Measurements from ENCODE around the gene IFT20.
A peak's percentile ranks its signal among the peaks of the same experiment; 100 is the strongest.
"Not testable (repeated sequence)": the region's sequence is repeated elsewhere in the genome, so short reads cannot be mapped to it uniquely, and the experiment has no call there.

Gene IFT20

GRCh38 chr17:28345419-28346198 lies 10.3 kb upstream of the IFT20 start:
- Mint-ChIP-seq H3K36me3 (peaks cover 96% of the 10 kb centered on the region), H3K27ac (no peak overlapping the region), H3K4me3 (no peak overlapping the region), H3K4me1 (peaks cover under 1% of the 10 kb centered on the region), H3K9me3 (no peaks in the 10 kb centered on the region)
- ATAC-seq (no peak), DNase-seq (ENCODE audit: low spot score in 2 of 2) (no peak)

GRCh38 chr17:28344435-28344901 lies 9.2 kb upstream of the IFT20 start:
- H3K36me3 Mint-ChIP-seq: peaks cover 96% of the 10 kb centered on the region
- ATAC-seq (peak; percentile 29), DNase-seq (ENCODE audit: low spot score in 2 of 2) (no peak)
- no peaks in the 10 kb centered on the region for H3K9me3 Mint-ChIP-seq
- no peak overlapping the region for H3K27ac Mint-ChIP-seq
- H3K4me3 Mint-ChIP-seq: no peak overlapping the region
- H3K4me1 Mint-ChIP-seq: peaks cover 8% of the 10 kb centered on the region

GRCh38 chr17:28344011-28344410 lies 8.7 kb upstream of the IFT20 start:
- no peak overlapping the region for H3K27ac Mint-ChIP-seq
- peaks cover 94% of the 10 kb centered on the region for H3K36me3 Mint-ChIP-seq
- peak; percentile 11 for ATAC-seq
- H3K4me3 Mint-ChIP-seq: no peak overlapping the region
- no peak for DNase-seq (ENCODE audit: low spot score in 2 of 2)
- peaks cover 11% of the 10 kb centered on the region for H3K4me1 Mint-ChIP-seq
- no peaks in the 10 kb centered on the region for H3K9me3 Mint-ChIP-seq

GRCh38 chr17:28343491-28343932 lies 8.2 kb upstream of the IFT20 start:
- peaks cover 14% of the 10 kb centered on the region for H3K4me1 Mint-ChIP-seq
- DNase-seq (ENCODE audit: low spot score in 2 of 2) (no peak), ATAC-seq (no peak)
- peaks cover 89% of the 10 kb centered on the region for H3K36me3 Mint-ChIP-seq
- no peaks in the 10 kb centered on the region for H3K9me3 Mint-ChIP-seq
- H3K27ac Mint-ChIP-seq: no peak overlapping the region
- H3K4me3 Mint-ChIP-seq: no peak overlapping the region

GRCh38 chr17:28342313-28342712 lies 7.0 kb upstream of the IFT20 start:
- H3K27ac Mint-ChIP-seq: no peak overlapping the region
- H3K36me3 Mint-ChIP-seq: peaks cover 77% of the 10 kb centered on the region
- ATAC-seq (no peak), DNase-seq (ENCODE audit: low spot score in 2 of 2) (no peak)
- H3K9me3 Mint-ChIP-seq: no peaks in the 10 kb centered on the region
- peaks cover 26% of the 10 kb centered on the region for H3K4me1 Mint-ChIP-seq
- no peak overlapping the region for H3K4me3 Mint-ChIP-seq

GRCh38 chr17:28341516-28341915 lies 6.2 kb upstream of the IFT20 start:
- peaks cover 75% of the 10 kb centered on the region for H3K36me3 Mint-ChIP-seq
- no peaks in the 10 kb centered on the region for H3K9me3 Mint-ChIP-seq
- H3K27ac Mint-ChIP-seq: peak overlapping the region; percentile 43
- H3K4me3 Mint-ChIP-seq: no peak overlapping the region
- peaks cover 34% of the 10 kb centered on the region for H3K4me1 Mint-ChIP-seq
- no peak for ATAC-seq
- no peak for DNase-seq (ENCODE audit: low spot score in 2 of 2)

- H3K4me3 Mint-ChIP-seq: no peak overlapping the region
- no peak overlapping the region for H3K27ac Mint-ChIP-seq
- peaks cover 69% of the 10 kb centered on the region for H3K36me3 Mint-ChIP-seq
- no peaks in the 10 kb centered on the region for H3K9me3 Mint-ChIP-seq
- no peak for DNase-seq (ENCODE audit: low spot score in 2 of 2)
- no peak for ATAC-seq
- H3K4me1 Mint-ChIP-seq: peaks cover 35% of the 10 kb centered on the region
Measured at GRCh38 chr17:28340374-28340773, 5.1 kb upstream of the IFT20 start.

GRCh38 chr17:28339431-28339830 lies 4.2 kb upstream of the IFT20 start:
- Mint-ChIP-seq H3K4me3 (no peak overlapping the region), H3K4me1 (peaks cover 41% of the 10 kb centered on the region), H3K9me3 (no peaks in the 10 kb centered on the region), H3K27ac (no peak overlapping the region), H3K36me3 (peaks cover 64% of the 10 kb centered on the region)
- DNase-seq (ENCODE audit: low spot score in 2 of 2) (no peak), ATAC-seq (no peak)

GRCh38 chr17:28338769-28339212 lies 3.5 kb upstream of the IFT20 start:
- not testable (repeated sequence) for H3K27ac Mint-ChIP-seq; ATAC-seq; H3K4me3 Mint-ChIP-seq; DNase-seq (ENCODE audit: low spot score in 2 of 2); H3K9me3 Mint-ChIP-seq
- Mint-ChIP-seq H3K36me3 (peaks cover 58% of the 10 kb centered on the region), H3K4me1 (peaks cover 47% of the 10 kb centered on the region)

GRCh38 chr17:28338056-28338768 lies 2.9 kb upstream of the IFT20 start:
- H3K4me1 Mint-ChIP-seq: peaks cover 51% of the 10 kb centered on the region
- H3K9me3 Mint-ChIP-seq: no peaks in the 10 kb centered on the region
- ATAC-seq (no peak), DNase-seq (ENCODE audit: low spot score in 2 of 2) (no peak)
- no peak overlapping the region for H3K27ac Mint-ChIP-seq
- peaks cover 53% of the 10 kb centered on the region for H3K36me3 Mint-ChIP-seq
- peak overlapping the region; percentile 95 for H3K4me3 Mint-ChIP-seq

- peaks cover 56% of the 10 kb centered on the region for H3K4me1 Mint-ChIP-seq
- H3K36me3 Mint-ChIP-seq: peaks cover 42% of the 10 kb centered on the region
- peak overlapping the region; percentile 96 for H3K27ac Mint-ChIP-seq
- DNase-seq (ENCODE audit: low spot score in 2 of 2) (no peak), ATAC-seq (no peak)
- no peaks in the 10 kb centered on the region for H3K9me3 Mint-ChIP-seq
- peak overlapping the region; percentile 95 for H3K4me3 Mint-ChIP-seq
Measured at GRCh38 chr17:28335959-28336871, 943 bp upstream of the IFT20 start.

GRCh38 chr17:28334666-28335200 lies 539 bp downstream of the IFT20 start:
- ATAC-seq (no peak), DNase-seq (ENCODE audit: low spot score in 2 of 2) (no peak)
- Mint-ChIP-seq H3K9me3 (no peaks in the 10 kb centered on the region), H3K36me3 (peaks cover 39% of the 10 kb centered on the region), H3K4me3 (peak overlapping the region; percentile 95), H3K4me1 (peaks cover 49% of the 10 kb centered on the region), H3K27ac (peak overlapping the region; percentile 96)

GRCh38 chr17:28334171-28334570 lies 1.1 kb downstream of the IFT20 start:
- H3K4me1 Mint-ChIP-seq: peaks cover 45% of the 10 kb centered on the region
- DNase-seq (ENCODE audit: low spot score in 2 of 2): no peak

GRCh38 chr17:28333083-28333746 lies 2.1 kb downstream of the IFT20 start:
- peaks cover 39% of the 10 kb centered on the region for H3K4me1 Mint-ChIP-seq
- peaks cover 50% of the 10 kb centered on the region for H3K36me3 Mint-ChIP-seq
- H3K27ac Mint-ChIP-seq: peak overlapping the region; percentile 96
- DNase-seq (ENCODE audit: low spot score in 2 of 2): no peak
- no peak for ATAC-seq
- peak overlapping the region; percentile 95 for H3K4me3 Mint-ChIP-seq
- H3K9me3 Mint-ChIP-seq: no peaks in the 10 kb centered on the region

More at GRCh38 chr17:28334171-28334570, 1.1 kb downstream of the IFT20 start:
- peak overlapping the region; percentile 95 for H3K4me3 Mint-ChIP-seq
- ATAC-seq: no peak
- peak overlapping the region; percentile 96 for H3K27ac Mint-ChIP-seq
- H3K36me3 Mint-ChIP-seq: peaks cover 40% of the 10 kb centered on the region
- no peaks in the 10 kb centered on the region for H3K9me3 Mint-ChIP-seq
